ENCODE results near the gene GNAT1. TPM values are rescaled to one million over a fixed set of nuclear protein-coding genes. Genes with fewer than 3 reads are reported as not detected.

Gene GNAT1
- total and polyA plus RNA-seq, 2 of the 13 experiments (the other 11 are each of a cell fraction or from before 2014, with no cell fraction given), result 0.15 TPM; not detected in 1

GRCh38 chr3:50217681-50218080 is 26.3 kb downstream of the GNAT1 start:
- in situ Hi-C loops (cut with HindIII; ENCODE audit: extremely low pct_ligation_motif_present, low pct_unique_long_range_greater_than_20kb) (no loop called here), intact Hi-C loops (cut with micrococcal nuclease; ENCODE audit: unreplicated experiment) (no loop called here)
- CTCF ChIA-PET (ENCODE audit: low intra/inter-chr PET ratio, low total read pairs), result no interaction called here
- Histone ChIP-seq H3K4me1 (ENCODE audit: insufficient read depth, low read length) (peaks cover 48% of the 10 kb centered on the region), H3K9me3 (ENCODE audit: low read length) (no peaks in the 10 kb centered on the region), H3K27ac (ENCODE audit: extremely low read length, insufficient read depth, low read length) (no peak overlapping the region), H3K4me2 (ENCODE audit: low read depth, low read length) (no peak overlapping the region), H2AFZ (ENCODE audit: low read length) (no peak overlapping the region), H3K9ac (ENCODE audit: insufficient read depth, low read depth, low read length) (no peak overlapping the region), H4K20me1 (ENCODE audit: insufficient read depth, low read length) (no peaks in the 10 kb centered on the region; the same call in 1 of the 2 replicates), H3K4me3 (replicated peaks in 1 of 3; ENCODE audit: insufficient read depth in 1 of 3, low read depth in 2 of 3, low read length in 3 of 3) (no peak overlapping the region), H3K36me3 (replicated peaks in 1 of 2; ENCODE audit: control insufficient read depth in 1 of 2, insufficient read depth in 2 of 2, low read length in 2 of 2) (peaks cover 22 to 65% of the 10 kb centered on the region in 2 experiments), H3K79me2 (ENCODE audit: insufficient read depth, low read length) (peaks cover 3% of the 10 kb centered on the region), H3K27me3 (ENCODE audit: control insufficient read depth in 1 of 2, insufficient read depth in 2 of 2, low read length in 2 of 2) (no peaks in the 10 kb centered on the region)
- DNase-seq (ENCODE audit: low spot score), result no peak
- WGBS (ENCODE audit: low lambda C conversion rate), result 100% methylated on average over 1 of the region's 10 CpGs
- no TSS peak for BruUV-seq (replicated peaks)
- TF ChIP-seq HDAC2 (CRISPR knock-in tag; IDR thresholded peaks at IDR 0.05), result no peak
- TF ChIP-seq ZNF75D (CRISPR knock-in tag; IDR thresholded peaks at IDR 0.05; ENCODE audit: borderline replicate concordance), result no peak
- no peak for TF ChIP-seq ZNF333 (CRISPR knock-in tag; IDR thresholded peaks at IDR 0.05; ENCODE audit: borderline replicate concordance)
- no peak for TF ChIP-seq ZNF552 (CRISPR knock-in tag; IDR thresholded peaks at IDR 0.05; ENCODE audit: borderline replicate concordance)
- no peak for TF ChIP-seq MTA1 (CRISPR knock-in tag; IDR thresholded peaks at IDR 0.05; ENCODE audit: borderline replicate concordance)
- TF ChIP-seq RBM22 (optimal IDR thresholded peaks at IDR 0.05; ENCODE audit: low read length), result peak; percentile 35
- TF ChIP-seq ZNF407 (CRISPR knock-in tag; IDR thresholded peaks at IDR 0.05; ENCODE audit: not compliant biosample characterization), result no peak
- no peak for ATAC-seq
- POLR2A ChIA-PET, result interaction anchor here (9.1 to 16.5 kb wide), 2 partner anchors 12 to 23 kb away, joined by 312 to 625 read pairs; partner anchors contain the start of gene SLC38A3
- no peak for FAIRE-seq

Measured in HepG2 (cell line).